Cardiac fibroblast (primary cell): Measurements from ENCODE around the gene FAM216B.
"Not testable (repeated sequence)": the region's sequence is repeated elsewhere in the genome, so short reads cannot be mapped to it uniquely, and the experiment has no call there.

Source experiments
- DNase-seq, 2 donors: peaks; one replicate each; pipeline versions ENCODE4 v3.0.0 to v3.0.0-alpha.2; 2010; ENCODE audit warnings: low read depth in 2 of 2
- H3K4me3 ChIP-seq, 2 donors: replicated peaks in 1 of 2; 1 replicate in 1 of 2; 2 replicates in 1 of 2; pipeline ENCODE4 v1.5.1; 2011; ENCODE audit warnings: low read depth in 2 of 2, low read length in 2 of 2, mild to moderate bottlenecking in 2 of 2, moderate library complexity in 1 of 2
- CTCF ChIP-seq: IDR thresholded peaks from one replicate; pipeline ENCODE4 v1.5.1; 2011; ENCODE audit warnings: low read depth, mild to moderate bottlenecking, low read length, inconsistent platforms

Gene FAM216B

DNA sequence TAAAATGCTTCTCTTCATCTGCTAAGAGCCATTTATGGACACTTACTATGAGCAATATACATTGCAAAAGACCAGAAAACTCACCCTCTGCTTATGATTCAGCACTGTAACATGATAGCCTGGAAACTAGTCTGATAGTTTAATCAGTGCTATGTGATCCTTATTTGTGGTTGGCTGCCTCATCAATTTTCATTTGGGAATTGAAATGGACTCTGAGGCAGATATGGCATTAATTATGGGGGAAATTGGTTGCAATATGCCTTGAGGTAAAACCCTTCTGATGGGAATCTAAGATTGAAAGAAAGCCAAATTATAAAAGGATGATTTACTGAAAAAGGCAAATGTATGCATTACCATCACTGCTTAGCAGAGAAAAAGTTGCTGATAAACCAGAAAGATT lies 33.5 kb downstream of the FAM216B start:
- peak; percentile 77 to 86 for DNase-seq
- no peak for TF ChIP-seq CTCF
- no peak overlapping the region for H3K4me3 ChIP-seq

- TF ChIP-seq CTCF, result no peak
- peak; percentile 49 to 56 for DNase-seq
- no peak overlapping the region for H3K4me3 ChIP-seq
These were observed 34.3 kb downstream of the FAM216B start for GRCh38 chr13:42815681-42816080.

DNA sequence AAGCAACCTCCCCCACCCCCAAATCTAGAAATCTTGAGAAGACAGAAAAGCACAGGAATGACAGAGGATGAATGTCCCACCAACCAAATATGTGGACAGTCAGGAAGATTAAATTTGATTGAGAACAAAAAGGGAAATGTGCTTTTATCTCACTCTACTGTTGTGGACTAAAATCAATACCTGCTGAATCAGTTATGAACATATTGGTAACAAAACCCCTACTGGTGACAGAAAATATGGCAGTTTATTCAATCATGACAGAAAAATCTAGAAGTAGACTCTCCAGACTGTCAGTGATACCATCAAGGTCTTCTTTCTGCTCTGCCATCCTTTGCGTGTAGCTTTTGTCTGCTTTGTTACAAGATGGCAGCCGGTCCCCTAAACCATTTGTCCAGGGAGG lies 35.2 kb downstream of the FAM216B start:
- peak in 1 of 2 donors; percentile 22 for DNase-seq
- H3K4me3 ChIP-seq, result no peak overlapping the region
- TF ChIP-seq CTCF, result peak; percentile 33

- H3K4me3 ChIP-seq, result not testable (repeated sequence)
- peak; percentile 36 to 48 for DNase-seq
These were observed 38.3 kb downstream of the FAM216B start for GRCh38 chr13:42819687-42820086.

GRCh38 chr13:42820451-42820850 lies 39.1 kb downstream of the FAM216B start:
- DNase-seq, result peak; percentile 27 to 69
- TF ChIP-seq CTCF, result no peak
- no peak overlapping the region for H3K4me3 ChIP-seq

DNA sequence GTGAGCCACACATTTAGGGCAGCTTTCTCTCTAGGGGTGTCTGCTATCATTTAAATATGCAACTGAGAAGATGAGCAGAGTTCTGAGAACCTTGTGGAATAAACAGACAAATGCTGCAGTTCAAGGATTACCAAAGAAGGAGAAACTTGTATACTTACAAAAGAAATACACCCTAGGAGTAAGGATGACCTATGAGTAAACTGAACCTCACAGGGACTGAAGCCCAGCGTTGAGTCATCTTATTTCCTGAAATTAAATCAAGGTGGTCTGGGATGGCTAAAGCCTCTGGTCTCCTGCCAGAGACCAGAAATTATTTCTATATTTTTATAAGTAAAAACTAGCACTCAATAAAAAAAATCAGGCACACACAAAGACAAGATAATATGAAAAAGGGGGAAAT lies 40.1 kb downstream of the FAM216B start:
- H3K4me3 ChIP-seq, result no peak overlapping the region
- DNase-seq, result peak; percentile 78 to 90
- TF ChIP-seq CTCF, result no peak

DNA sequence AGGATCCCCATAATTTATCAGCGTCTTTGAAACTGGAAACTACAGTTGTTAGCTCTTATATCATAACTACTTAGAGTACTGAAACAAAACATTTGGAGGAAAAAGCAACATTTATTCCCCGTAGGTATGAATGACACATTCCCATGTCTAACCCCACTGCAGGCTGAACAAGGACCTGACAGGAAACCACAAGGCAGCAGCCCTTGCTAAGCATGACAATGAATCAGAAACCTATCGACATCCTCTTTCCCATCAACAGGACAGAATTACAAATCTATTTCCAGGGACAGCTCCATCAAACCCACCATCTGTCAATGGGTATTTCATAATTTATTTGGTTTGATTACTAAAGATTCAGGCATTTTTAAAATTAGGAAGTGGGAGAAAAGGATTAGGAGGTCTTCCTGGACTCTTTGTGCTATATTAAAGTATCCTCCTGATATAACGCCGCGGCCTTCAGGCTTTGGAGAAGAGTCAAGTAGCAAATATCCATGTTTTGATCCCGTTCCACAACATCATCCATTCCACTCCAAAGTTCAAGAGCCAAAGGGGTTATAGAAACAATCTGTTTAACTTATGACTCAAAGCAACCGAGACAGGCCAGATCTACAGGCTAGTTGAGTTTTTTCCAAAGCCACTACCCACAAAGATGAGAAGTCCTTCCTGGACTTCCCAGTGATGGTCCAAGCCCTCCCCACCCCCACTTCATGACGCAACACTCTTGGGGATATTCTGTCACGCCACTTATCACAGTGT lies 51.1 kb downstream of the FAM216B start:
- no peak for TF ChIP-seq CTCF
- DNase-seq, result peak; percentile 88 to 97
- no peak overlapping the region for H3K4me3 ChIP-seq
